Right hindlimb (tissue), 1 donor: ENCODE results near the gene IL17B.
"Not testable (repeated sequence)": the region's sequence is repeated elsewhere in the genome, so short reads cannot be mapped to it uniquely, and the experiment has no call there.

Experiments used
- DNase-seq: peaks from one replicate; pipeline ENCODE4 v3.0.0-alpha.2; 2018

Gene IL17B

DNA sequence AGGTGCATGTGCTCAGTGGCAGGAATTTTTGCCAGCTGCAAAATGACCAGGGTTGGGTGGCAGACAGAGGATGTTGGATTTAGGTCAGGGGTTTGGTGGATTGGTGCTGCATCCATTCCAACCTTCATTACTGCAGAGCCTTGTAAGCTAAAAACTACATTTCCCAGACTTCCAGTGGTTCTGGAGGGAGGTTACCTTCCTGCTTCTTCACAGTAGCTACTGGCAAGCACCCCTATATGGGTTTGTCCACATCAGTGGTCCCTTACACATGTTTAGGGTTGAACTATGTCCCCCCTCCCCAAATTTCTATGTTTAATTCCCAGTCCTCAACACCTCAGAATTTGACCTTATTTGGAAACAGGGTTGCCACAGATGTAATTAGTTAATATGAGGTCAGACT, 20.7 kb upstream of the IL17B start:
- no peak for DNase-seq

DNA sequence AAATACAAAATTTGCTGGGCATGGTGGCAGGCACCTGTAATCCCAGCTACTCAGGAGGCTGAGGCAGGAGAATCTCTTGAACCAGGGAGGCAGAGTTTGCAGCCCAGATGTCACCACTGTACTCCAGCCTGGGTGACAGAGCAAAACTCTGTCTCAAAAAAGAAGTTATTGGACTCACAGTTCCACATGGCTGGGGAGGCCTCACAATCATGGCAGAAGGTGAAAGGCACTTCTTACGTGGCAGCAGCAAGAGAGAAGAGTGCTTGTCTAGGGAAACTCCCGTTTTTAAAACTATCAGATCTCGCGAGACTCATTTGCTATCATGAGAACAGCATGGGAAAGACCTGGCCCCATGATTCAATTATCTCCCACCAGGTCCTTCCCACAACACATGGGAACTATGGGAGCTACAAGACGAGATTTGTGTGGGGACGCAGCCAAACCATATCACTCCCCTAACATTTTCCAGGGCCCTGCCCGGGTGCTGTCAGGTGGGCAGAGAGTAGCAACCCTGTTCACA, 19.7 kb upstream of the IL17B start:
- DNase-seq, result not testable (repeated sequence)

DNA sequence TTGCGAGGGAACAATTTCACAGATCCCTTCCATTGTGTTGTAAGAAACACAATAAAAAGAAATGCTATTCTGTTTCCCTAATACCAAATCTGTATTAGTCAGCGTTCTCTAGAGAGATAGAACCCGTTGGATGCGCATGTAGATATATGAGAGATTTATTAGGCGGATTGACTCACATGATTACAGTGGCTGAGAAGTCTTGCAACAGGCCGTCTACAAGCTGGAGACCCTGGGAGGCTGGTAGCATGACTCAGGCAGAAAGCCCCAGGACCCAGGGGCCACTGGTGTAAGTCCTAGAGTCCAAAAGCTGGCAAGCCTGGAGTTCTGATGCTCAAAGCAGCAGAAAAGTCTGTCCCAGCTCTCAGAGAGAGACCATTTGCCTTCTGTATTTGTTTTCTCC, 18.4 kb upstream of the IL17B start:
- no peak for DNase-seq

DNA sequence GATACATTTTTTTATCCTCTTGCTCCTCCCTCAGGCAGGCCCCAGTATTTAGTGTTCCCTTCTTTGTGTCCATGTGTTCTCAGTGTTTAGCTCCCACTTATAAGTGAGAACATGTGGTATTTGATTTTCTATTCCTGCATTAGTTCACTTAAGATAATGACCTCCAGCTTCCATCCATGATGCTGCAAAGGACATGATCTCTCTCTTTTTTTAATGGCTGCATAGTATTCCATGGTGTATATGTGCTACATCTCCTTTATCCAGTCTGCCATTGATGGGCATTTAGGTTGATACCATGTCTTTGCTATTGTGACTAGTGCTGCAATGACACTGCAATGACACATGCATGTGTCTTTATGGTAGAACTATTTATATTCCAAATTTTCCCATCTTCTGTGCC, 15.9 kb upstream of the IL17B start:
- not testable (repeated sequence) for DNase-seq

DNA sequence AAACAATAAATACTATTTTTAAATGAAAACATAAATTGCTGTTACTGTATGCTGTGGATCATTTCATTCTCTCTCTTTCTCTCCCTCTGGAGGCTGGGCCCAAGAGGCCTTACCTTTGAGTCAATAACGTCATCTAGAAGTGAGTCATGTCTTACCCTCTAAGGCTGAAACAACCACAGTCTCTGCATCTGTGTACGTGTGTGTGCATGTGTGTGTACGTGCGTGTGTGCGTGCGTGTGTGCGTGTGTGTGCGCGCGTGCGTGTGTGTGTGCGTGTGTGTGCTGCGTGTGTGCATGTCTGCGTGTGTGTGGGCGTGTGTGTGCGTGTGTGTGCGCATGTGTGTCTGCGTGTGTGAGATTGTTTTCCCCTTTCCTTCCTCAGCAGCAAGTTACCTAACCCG, 13.6 kb upstream of the IL17B start:
- DNase-seq, result no peak

DNA sequence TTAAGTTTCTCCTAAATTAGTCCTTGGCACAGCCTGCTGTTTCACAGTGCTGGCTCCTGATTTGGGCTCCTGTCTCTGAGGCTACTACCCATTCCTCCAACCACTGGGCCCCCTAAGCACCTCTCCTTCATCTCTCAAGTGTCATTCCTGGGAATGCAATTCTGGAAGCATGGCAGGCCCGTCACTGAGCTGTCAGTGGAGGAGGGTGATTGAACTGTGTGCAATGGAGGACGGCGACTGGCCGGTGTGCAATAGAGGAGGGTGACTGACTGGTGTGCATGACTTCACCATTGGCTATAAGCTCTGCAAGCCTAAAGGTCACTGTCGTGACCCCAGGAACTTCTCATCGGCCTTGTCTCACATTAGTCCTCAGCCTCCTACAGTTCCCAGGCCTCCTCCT, 12.4 kb upstream of the IL17B start:
- DNase-seq, result no peak

DNA sequence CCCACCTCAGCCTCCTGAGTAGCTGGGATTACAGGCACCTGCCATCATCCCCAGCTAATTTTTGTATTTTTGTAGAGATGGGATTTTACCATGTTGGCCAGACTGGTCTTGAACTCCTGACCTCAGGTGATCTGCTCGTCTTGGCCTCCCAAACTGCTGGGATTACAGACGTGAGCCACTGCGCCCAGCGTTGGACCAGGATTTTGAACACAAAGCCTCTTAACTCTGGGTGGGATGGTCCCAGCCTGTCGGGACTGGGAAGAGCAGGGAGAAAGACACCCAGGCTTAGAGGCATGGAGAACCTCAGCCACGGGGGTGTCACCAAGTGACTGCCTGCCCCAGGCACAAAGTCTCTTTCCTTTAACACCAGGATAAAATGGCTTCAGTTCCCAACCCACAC, 12.0 kb upstream of the IL17B start:
- DNase-seq, result not testable (repeated sequence)

DNA sequence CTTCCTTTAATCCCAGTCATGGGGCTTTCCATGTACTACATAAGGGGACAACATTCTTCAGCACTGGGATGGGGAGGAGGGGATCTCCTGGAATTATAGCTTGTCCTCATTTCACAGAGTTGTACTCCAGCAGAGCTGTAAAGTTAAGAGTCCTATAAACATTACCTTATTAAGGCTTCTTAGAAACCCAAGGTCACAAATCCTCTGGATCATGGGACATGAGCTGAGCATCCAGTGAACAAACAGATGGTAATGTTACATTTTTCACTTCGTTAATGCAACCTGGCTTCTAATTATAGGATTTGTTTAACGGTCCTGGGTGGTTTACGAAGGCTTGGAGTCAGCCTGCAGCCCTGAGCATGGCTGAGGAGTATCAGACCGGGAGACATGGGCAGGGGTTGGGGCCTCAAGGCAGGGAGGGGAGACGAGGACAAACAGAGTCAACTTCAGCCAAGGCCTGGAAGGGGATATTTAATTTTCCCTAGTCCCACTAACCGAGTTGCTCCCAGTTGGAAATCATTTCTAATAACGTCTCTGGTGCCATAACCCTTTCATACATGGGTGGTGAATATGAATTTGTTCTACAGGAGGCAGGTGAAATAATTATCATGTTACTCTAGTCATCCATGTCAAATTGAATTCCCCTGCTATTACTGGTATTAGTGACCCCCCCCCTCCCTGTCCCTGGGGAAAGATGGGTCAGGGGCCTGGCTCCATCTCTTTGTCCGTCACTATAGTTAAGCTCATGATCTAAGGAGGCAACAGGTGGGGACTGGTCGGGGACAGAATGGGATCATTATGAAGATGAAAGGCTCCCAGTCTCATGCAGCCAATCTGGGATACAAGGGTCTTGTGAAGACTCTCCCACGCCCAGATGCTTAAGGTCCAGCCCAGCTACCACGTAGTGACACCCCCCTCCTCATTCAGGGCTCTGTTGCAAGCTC, 10.7 kb upstream of the IL17B start:
- no peak for DNase-seq

DNA sequence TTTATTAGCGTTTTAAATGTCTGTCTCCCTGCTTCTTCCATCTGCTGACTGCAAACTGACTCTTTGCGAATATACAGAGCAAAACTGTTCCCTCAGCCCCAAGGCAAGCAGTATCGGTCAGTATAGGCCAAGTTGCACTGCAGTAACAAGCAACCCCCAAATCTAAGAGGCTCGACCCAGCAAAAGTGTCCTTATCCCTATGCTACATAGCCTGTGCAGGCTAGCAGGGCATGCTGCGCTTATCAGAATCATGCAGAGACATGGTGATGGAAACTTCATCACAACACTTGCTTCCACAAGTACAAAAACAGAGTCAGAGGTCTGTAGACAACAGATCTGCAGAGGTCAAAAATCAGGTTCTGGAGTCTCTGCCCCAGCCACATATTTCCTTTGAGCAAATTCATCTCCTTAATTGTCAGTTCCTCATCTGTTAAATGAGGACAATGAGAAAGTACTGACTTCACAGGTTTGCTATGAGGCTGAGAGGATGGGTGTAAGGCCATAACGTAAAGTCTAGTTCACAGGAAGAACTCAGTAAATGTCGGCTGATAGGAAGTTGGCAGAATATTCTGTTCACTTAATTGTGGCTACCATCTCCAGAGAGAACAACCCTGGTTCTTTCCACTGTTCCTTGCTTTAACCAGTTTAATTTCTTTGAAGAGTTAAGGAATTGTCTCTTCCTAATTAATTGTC, 9.6 kb upstream of the IL17B start:
- DNase-seq, result no peak

DNA sequence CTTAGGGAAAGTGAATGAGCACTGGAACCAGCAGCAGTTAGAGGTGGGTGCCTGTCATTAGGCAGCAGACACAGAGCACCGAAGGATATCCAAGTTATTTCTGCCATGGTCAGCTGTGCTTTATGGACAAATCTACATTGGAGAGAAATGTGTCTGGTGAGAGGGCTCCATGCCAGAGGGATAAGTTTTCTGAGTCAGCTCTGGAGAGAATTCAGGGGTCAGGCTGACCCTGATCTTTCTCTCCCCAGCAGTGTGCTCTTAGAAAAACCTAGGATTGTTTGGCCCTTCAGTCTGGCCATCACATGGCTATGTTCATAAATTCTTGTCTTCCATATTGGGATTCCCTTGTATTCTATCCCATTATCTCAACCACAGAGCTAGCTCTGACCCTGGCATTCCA, 8.9 kb upstream of the IL17B start:
- no peak for DNase-seq

DNA sequence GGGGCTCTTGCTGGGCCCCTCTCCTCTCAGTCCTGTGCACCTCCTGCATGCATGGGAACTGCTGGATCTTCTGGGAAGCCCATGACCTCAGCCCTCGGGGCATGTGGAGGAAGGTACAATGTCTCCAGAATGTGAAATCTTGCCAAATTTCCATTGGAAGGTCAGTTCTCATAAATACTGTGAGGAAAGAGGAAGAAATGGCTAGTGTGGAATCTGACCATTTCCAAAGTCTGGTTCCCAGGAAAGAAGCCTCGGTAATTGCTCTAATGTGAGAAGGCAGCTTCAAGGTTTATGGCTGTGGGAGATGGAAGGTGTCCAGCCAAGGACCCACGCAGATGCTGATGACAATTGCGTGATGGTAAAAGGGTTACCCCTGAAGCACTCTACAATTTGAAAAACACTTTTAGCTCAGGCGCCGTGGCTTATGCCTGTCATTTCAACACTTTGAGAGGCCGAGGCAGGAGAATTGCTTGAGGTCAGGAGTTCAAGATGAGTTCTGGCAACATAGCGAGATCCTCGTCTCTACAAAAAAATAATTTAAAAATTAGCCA, 8.1 kb upstream of the IL17B start:
- DNase-seq, result no peak

DNA sequence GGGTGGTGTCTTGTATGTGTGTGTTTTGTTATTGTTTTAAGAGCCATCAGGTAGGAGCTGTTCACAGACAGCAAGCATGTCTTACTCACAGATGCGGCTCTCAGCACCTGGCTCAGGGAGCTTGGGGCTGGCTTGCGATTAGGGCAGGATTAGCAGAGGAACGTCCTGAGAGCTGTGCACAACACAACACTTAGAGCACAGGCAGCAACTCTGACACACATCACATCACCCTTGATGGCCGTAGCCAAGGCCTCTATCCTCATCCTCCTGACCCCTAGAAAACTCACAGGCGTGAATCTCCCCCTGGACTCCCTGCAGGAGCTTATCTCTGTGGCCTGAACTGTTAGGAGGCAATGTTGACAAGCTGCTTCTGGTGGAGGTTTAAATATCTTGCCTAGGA, 7.1 kb upstream of the IL17B start:
- no peak for DNase-seq

DNA sequence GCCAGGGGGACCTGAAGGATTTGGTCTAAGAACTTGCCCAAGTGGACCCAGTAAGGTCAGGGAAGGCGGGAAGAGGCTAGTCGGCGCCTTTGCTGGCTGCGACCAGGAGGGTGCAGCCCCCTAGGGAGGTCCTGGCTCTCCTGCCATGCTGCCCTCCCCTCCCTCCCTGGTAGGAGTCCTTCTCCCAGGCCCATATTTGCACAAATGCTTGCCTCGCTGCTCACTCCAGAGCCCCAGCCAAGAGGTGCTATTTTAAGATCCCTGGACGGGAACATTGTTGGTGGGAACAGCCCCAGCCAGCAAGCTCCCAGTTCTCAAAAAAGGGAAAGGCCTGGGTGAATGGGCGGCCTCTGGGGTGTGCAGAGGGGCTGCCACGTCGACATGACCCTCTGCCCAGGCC, 4.3 kb upstream of the IL17B start:
- DNase-seq, result no peak

DNA sequence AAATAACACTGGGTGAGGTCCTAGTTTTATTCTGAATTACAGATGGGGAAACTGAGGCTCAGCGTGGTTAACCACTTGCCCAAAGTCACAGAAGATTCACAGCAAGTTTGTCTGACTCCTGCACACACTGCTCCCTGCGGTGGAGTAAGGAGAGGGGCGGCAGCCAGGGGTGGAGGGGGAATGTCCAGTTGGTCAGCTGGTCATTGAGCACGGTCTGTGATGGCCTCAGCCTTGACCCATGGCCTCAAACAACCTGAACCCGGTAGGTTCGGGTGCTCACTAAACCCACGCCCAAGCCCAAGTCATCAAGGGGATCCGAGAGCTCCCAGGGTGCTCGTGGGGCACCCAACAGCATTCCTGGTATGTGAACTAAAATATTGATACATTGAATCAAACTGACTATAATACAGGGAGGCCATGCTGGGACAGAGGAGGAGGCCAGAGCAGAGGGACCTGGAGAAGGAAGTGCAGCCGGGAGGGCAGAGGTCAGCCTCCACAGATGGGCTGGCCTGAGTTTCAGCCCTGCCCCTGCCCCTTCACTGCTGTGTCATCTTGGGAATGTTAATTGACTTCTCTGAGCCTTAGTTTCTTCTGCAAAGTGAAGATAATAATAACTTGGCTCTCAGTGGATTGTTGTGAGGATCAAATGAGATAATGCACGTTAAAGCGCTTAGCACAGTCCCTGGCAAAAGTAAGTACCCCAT, 3.6 kb upstream of the IL17B start:
- DNase-seq, result no peak

DNA sequence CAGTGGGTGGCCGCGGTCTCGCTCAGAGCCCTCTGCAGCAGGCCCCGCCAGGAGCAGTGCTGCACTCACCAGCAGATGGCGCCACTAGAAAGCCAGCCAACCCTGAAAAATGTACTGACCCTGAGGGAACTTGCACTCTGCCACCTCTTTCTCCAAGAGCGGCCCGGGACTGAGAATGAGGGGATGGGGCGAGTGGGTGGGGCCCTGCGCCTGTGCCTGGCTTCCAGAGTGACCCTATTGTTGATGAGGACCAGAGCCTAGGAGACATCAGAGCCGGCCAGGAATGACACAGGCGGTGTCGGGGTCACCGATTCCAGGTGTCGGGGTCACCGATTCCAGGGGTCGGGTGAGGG, 2.9 kb upstream of the IL17B start:
- peak; percentile 84 for DNase-seq

DNA sequence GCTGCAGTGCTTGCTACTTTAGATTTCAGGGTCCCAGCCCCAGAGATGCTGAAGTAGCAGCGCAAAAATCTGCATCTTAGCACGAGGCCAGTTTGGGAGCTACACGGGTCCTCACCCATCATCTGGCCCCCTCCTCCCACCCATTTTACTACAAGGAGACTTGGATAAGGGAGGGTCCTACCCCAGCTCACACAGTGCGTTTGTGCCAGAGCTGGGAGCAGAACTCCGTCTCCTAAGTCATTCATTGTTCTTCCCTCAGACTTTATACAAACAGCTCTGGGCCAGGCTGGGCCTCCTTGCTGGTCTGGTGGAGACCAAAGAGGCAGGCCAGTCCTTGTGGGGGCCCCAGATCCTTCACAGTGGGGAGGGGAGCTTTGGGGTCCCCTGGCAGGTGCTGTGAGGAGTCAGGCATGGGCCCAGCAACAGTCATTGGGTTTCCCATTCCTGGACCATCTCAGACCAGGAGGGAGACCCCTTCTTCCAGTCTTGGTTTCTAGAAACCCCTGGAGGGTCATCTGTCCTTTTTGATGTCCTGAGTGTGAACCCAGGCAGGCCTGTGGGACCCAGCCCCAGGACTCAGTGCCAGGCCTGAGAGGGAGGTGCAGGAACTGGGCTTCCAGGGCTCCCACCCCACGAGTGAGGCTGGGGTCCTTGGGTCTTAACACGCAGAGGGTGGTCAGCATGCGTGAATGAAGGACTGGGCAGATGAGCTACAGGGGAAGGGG, 2.3 kb upstream of the IL17B start:
- no peak for DNase-seq

DNA sequence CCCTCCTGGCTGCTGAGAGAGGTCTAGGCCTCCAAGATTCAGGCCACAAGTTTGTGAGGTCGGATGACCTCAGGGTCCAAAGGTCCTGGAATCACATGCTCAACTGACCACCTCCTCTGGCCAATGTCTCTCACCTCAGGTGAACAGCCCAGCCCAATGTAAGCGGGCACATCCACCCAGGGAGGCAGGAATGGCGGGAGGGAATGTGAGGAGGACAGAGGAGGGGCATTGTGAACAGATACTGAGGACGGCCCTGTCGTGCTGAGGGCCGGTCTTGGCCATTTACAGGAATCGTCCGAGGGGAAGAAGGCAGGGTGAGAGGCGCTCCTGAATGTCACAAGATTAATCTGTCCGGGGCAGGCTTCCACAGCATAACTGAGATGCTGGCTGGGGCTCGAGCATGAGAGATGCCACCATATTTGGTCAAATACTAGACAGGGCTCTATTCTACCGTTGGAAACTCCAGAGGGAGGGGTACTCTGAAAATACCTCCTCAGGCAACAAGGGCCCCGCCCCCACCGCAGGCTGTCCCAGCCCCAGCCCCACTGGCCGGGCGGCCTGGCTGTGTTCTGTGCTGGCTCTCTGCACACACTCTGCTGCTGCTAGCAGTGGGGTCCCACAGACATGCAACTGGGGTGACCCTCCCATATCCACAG, 1.5 kb upstream of the IL17B start:
- no peak for DNase-seq

DNA sequence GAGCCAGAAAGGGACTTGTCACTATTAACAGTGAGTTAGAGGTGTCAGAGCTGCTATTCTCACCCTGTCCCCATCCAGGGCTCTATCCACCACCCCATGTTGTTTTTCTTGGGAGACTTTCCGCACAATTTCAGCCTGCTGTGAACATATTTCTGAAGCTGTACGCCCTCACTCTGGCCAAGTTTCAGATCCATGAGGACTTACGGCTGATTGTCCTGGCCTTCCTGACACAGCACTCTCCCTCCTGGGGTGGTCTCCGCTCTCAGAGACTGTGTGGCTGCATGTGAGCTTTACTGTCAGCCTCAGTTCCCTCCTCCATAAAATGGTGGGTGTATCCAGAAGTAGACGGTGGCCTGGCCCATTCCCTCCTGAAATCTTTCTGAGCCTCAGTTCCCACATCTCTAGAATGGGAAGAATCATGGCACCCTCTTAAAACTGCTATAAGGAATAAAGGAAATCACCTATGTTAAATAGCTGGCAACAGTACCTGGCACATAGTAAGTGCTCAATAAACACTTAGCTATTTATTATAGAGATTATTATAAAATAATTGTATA, 804 bp upstream of the IL17B start:
- no peak for DNase-seq

DNA sequence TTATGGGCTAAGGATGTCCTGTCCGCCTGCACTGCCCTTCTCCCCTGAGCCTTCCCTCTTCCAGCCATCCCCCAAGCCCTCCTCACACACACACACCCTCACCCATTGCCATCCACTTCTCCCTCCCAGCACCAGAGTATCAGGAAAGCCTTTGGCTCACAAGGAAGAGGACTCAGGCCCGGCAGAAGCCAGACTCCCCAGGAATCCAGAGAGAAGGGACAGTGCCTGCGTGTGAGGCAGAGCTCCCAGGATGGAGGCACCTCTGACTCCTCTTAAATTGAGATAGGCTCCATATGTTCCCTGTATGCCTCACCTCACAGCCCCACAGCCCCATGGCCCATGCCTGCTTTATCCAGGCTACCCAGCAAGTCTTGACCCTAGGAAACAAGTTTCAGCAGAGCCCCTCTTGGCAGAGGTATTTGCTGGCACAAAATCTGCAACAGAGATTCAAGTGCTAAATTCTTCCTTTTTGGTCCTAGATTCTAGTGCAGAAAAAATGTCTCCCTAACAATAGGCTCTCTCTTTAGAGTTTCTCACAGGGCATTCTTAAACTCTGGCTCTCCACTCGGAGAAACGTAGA, 761 bp downstream of the IL17B start:
- DNase-seq, result no peak

DNA sequence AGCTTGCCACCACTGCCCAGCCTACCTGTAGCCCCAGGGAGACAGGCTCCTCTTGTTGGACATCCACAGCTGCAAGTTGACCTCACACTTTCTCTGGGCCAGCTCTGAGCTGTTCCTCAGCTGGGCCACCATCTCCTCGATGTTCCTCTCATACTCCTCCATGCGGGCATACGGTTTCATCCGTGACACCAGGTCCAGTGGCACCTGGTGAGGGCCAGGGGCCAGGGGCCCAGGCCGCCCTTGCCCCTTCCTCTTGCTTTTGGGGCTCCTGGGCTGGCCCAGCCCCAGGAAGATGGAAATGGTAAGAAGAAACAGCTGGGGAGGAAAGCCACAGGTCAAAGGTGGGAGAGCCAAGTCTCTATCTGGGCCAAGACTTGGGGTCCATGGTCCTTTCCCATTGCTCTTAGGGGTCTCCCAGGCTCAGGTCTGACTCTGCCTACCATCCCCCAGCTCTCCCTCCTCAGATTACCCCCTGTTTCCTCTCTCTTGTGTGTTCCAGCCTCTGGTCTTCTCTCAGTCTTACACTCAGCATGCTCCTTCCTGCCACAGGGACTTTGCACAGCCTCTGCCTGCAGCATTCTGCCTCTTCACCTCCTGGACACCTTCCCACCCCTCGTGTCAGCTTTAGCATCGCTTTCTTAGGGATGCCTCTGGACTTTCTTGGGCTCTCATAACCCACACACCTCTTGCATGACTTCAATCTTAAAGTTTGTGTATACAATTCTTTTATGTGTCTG, 2.2 kb downstream of the IL17B start:
- DNase-seq, result no peak

DNA sequence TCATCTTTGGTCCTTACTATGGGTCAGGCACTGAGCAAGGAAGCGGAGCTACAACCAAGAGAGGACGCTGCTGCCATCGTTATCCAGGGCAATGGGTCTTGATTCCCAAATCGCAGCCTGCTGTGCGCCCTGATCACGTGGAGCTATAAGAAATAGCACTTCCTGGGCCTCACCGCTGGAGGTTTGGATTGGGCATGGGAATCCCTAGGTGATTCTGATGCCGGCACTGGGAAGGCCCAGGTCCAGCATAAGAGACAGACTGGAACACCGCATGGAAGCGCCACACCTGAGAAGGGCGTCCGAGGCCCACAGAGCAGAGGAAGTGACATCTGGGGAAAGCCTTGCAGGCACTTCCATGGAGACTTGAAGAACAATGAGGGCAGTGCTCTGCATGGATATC, 3.0 kb downstream of the IL17B start:
- no peak for DNase-seq
